Activated CD4-positive, alpha-beta T cell treated with anti-CD3 and anti-CD28 coated beads, Interleukin-2, amount 50 U/mL, for 4 hours (primary cell): ENCODE results near the gene STAG2.
"Not testable (repeated sequence)": the region's sequence is repeated elsewhere in the genome, so short reads cannot be mapped to it uniquely, and the experiment has no call there.

Experiments
- DNase-seq, 2 experiments: peaks; one replicate each; pipeline ENCODE4 v3.0.0-alpha.2; 2020

The STAG2 gene

GRCh38 chrX:123961268-123962005 is at the start of gene STAG2:
TSS of gene STAG2 (plus strand) at chrX:123961706. CDS start at chrX:124022628, 60,922 bp downstream.
- DNase-seq, result peak; percentile 19 to 33

GRCh38 chrX:123917069-123917468 is 44.4 kb upstream of the STAG2 start:
- no peak for DNase-seq

- no peak for DNase-seq
Observed at GRCh38 chrX:123918106-123918721, 43.3 kb upstream of the STAG2 start.

- no peak for DNase-seq
Observed at GRCh38 chrX:123920105-123920785, 41.3 kb upstream of the STAG2 start.

- no peak for DNase-seq
Observed at GRCh38 chrX:123923211-123923610, 38.3 kb upstream of the STAG2 start.

GRCh38 chrX:123924186-123924585 is 37.3 kb upstream of the STAG2 start:
- no peak for DNase-seq

- DNase-seq, result no peak
Observed at GRCh38 chrX:123927845-123928244, 33.7 kb upstream of the STAG2 start.

- DNase-seq, result not testable (repeated sequence)
Observed at GRCh38 chrX:123932055-123932454, 29.5 kb upstream of the STAG2 start.

GRCh38 chrX:123943074-123943473 is 18.4 kb upstream of the STAG2 start:
- DNase-seq, result no peak

- DNase-seq, result no peak
Observed at GRCh38 chrX:123943488-123943887, 18.0 kb upstream of the STAG2 start.

GRCh38 chrX:123949846-123950245 is 11.7 kb upstream of the STAG2 start:
- DNase-seq, result no peak

- DNase-seq, result peak; percentile 5 to 13
Observed at GRCh38 chrX:123959281-123960063, 2.0 kb upstream of the STAG2 start.

GRCh38 chrX:123960956-123961267 is 594 bp upstream of the STAG2 start:
- no peak for DNase-seq

GRCh38 chrX:123962006-123962467 is 531 bp downstream of the STAG2 start:
- DNase-seq, result no peak

- peak; percentile 77 to 81 for DNase-seq
Observed at GRCh38 chrX:123962794-123963373, 1.4 kb downstream of the STAG2 start.

- no peak for DNase-seq
Observed at GRCh38 chrX:123964156-123964834, 2.8 kb downstream of the STAG2 start.

GRCh38 chrX:123965712-123966111 is 4.2 kb downstream of the STAG2 start:
- DNase-seq, result no peak

- no peak for DNase-seq
Observed at GRCh38 chrX:123967497-123967896, 6.0 kb downstream of the STAG2 start.

GRCh38 chrX:123968383-123969050 is 7.0 kb downstream of the STAG2 start:
- no peak for DNase-seq

GRCh38 chrX:123971982-123972381 is 10.5 kb downstream of the STAG2 start:
- no peak for DNase-seq

- DNase-seq, result no peak
Observed at GRCh38 chrX:123973921-123974320, 12.4 kb downstream of the STAG2 start.

- no peak for DNase-seq
Observed at GRCh38 chrX:123975180-123975579, 13.7 kb downstream of the STAG2 start.
